ENCODE data around the gene RSPH1.

RSPH1 gene

GRCh38 chr21:42443181-42443785 is 52.7 kb downstream of the RSPH1 start:
- peak; percentile 2 for DNase-seq

- peak; percentile 2 for DNase-seq
These were observed 54.1 kb downstream of the RSPH1 start for GRCh38 chr21:42441963-42442362.

GRCh38 chr21:42440187-42440792 is 55.7 kb downstream of the RSPH1 start:
- DNase-seq = peak; percentile 2

GRCh38 chr21:42439284-42440186 is 56.5 kb downstream of the RSPH1 start:
- peak; percentile 40 for DNase-seq

GRCh38 chr21:42438316-42439205 is 57.5 kb downstream of the RSPH1 start:
- peak; percentile 3 for DNase-seq

- DNase-seq = peak; percentile 2
These were observed 58.2 kb downstream of the RSPH1 start for GRCh38 chr21:42437786-42438185.

GRCh38 chr21:42436914-42437313 is 59.1 kb downstream of the RSPH1 start:
- no peak for DNase-seq

GRCh38 chr21:42435833-42436232 is 60.2 kb downstream of the RSPH1 start:
- DNase-seq = no peak

GRCh38 chr21:42435401-42435800 is 60.6 kb downstream of the RSPH1 start:
- DNase-seq = no peak

DNA sequence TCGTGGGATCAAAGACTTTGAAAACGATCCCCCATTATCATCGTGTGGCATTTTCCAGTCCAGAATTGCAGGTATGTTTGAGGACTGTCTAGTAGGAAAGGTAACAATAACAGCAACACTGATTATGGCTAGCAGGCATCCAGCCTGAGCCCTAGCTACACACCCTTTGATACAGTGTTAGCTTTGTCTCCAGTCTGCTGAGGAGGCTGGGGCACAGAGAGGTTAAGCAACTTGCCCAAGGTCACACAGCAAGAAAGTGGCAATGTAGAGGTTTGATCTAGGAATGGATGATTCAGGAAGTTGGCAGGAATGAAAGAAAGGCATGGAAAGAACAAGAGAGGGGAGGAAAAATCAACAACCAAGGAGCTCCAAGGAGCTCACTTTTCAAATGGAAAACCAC is 61.1 kb downstream of the RSPH1 start:
- no peak for DNase-seq

DNA sequence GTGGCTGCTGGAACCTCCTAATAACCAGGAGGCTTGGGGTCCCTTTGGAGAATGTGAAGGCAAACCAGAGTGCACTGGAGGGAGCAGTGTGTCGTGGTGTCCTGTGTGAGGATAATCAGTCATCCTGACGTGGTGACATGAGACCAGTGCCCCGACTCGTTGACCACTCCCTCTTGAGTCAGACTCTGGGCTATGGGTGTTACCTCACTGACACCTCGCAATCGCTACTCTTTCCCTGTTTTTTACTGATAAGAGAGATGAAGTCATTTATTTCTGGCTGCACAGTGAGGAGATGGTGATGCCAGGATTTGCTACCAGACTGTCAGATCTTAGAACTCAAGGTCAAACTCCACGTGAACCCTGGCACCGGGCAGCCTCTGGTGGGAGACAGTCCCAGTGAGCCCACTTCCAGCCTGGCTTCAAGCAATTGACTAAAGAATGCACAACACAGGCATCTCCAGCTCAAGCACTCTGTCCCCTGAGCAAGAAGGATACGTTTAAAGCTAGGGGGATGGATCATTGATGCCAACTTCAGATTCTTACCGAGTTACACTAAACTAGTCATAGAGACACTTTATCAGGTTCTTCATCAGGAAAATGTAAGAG is 62.0 kb downstream of the RSPH1 start:
- no peak for DNase-seq

DNA sequence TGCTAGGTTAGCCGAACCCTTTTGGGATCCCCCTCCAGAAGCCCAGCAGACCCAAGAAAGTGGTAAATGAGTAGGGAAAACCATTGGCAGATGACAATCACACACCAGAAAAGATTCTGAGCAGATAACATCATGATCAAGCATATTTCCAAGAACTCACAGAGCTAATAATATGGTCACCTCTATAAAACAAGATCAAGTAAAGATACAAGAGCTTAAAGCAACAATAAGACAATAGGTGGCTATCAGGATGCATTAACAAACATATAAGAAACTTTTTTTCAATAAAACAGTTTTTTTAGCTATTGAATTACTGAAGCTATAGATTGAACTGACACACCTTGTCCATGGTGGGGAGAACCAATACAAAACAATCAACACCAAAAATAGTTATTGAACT is 63.3 kb downstream of the RSPH1 start:
- DNase-seq = no peak

GRCh38 chr21:42431196-42431595 is 64.8 kb downstream of the RSPH1 start:
- DNase-seq = no peak

DNA sequence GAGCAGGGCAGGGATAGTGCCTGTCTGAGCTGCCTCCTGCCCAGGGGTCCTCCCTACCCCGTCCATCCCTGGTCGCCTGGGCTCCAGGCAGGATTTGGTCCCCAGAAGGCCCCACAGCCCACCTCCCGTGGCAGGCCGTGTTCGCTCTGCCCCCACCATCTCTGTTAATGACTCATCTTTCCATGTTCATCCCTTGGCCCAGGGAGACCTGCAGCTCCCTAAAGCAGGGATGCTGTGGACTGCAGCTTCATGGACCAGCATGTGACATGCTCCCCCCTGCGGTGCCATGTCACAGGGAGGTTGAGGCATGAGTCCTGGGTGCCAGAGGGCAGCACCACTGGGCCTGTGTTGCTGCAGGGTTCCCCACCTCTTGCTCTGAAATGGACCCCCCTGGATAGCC is 65.5 kb downstream of the RSPH1 start:
- no peak for DNase-seq

- no peak for DNase-seq
These were observed 66.2 kb downstream of the RSPH1 start for GRCh38 chr21:42429856-42430255.

GRCh38 chr21:42429021-42429420 is 67.0 kb downstream of the RSPH1 start:
- no peak for DNase-seq

DNA sequence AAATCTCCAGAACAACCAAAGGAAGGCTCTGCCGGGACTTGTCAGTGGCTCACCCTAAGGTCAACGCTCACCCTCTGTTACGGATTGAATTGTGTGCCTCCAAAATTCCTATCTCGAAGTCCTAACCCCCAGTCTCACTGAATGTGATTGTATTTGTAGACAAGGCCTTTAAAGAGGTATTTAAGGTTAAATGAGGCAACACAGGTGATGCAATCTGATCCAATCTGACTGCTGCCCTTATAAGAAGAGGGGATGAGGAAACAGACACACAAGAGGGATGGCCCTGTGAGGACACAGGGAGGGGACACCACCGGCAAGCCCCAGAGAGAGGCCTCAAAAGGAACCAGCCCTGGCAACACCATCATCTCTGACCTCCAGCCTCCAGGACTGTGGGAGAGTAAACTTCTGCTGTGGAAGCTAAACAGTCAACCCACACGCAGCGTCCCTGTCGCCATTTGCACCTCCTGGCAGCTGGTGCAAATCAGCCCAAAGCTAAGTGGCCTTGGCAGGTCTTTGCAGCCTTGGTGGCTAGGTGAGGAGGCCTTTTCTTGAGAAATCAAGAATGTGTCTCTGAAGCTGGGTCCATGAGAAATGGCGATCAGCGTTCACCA is 68.1 kb downstream of the RSPH1 start:
- peak; percentile 4 for DNase-seq

DNA sequence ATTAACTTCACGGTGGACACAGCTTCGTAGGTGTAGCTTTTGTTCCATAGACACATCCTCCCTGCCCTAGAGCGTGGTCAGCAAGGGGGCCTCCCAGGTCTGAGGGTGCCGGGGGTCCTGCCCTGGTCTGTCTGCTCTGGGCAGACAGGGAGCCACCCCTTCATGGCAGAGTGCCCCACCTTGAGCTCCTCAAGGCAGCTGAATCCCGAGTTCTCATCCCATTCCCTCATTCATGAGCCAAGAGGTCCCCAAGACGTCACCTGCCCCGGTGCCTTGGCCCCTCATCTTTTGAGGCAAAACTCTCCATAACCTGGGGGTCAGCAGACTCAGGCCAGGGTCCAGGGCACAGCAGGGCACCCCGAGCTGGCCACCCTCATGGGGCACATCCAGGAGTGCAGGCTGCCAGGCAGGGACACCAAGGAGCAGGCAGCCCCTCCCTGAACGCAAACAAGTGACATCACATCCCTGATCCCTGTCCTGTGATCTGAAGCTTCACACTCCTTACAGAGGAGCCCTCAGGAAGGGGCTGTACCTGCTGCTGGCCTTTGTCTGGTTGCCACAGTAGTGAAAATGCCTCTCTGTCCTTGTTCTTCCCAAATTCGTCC is 69.0 kb downstream of the RSPH1 start:
- DNase-seq = peak; percentile 1

GRCh38 chr21:42426424-42426823 is 69.6 kb downstream of the RSPH1 start:
- DNase-seq = peak; percentile 11

DNA sequence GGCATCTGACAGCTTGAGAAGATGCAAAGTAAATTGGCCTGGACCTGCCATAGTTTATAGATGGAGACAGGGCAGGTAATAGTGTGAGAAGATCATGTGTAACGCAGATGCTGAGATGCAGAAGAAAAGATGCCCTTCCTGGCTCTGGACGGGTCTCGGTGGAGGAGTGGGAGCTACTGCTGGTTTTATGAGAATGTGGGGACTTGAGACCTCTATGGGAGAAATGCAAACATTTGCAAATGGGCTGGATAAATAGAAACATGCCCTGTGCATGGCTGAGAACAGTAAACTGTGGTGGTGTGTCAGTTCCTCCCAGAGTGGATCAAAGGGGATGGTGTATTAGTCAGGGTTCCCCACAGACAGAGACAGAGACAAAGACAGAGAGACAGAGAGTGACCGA is 70.4 kb downstream of the RSPH1 start:
- DNase-seq = peak; percentile 49

DNA sequence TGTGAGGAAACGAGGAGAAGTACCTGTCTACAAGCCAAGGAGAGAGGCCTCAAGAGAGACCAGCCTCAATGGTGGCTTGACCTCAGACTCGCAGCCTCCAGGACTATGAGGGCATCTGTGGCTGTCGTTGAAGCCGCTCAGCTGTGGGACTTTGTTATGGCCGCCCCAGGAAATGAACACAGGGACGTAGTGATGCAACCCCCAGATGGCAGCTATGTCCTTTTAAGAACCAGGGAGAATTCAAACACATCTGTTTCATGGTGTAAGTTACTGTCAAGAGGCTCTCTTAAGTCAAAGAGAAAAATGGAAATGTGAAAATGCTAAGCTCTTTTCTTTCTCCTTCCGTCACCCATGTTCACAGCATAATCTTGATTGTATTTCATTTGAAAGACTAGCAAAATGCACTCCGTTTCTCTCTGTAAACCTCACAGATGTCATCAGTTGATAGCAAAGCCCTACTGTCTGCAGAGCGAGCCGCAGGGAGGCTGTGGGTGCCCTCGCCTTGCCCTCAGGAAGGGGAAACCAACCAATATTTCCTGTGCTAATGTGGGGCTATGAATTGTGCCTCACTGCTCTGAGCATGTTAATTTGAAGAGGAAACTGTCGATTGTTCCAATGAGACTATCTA is 71.0 kb downstream of the RSPH1 start:
- peak; percentile 84 for DNase-seq
